Endothelial cell of umbilical vein (primary cell): Measurements from ENCODE around the gene CTDSPL. TPM values are rescaled to one million over a fixed set of nuclear protein-coding genes. Genes with fewer than 3 reads are reported as not detected.
A peak's percentile ranks its signal among the peaks of the same experiment; 100 is the strongest.

Source experiments
- BruUV-seq: library from RNA; stranded (reverse); fragments of 400-500 nt; replicated peaks from 2 replicates; lab custom pipeline; 2021; lab: Mats Ljungman, UMichigan
- CTCF ChIA-PET: fragments of 300-600, 350-600 bp; sonication (Branson Sonifier 250); formaldehyde crosslinking; loops from one replicate; lab custom pipeline; 2021; ENCODE audit warnings: antibody characterized with exemption, inconsistent platforms; lab: Charles Lee
- POLR2A ChIA-PET: fragments of 300-600, 350-600 bp; sonication (Branson Sonifier 250); formaldehyde crosslinking; loops from one replicate; lab custom pipeline; 2021; ENCODE audit warnings: antibody characterized with exemption, inconsistent platforms; lab: Charles Lee
- DNase-seq: peaks from one replicate; pipeline ENCODE4 v3.0.0-alpha.2; 2011; ENCODE audit warnings: low read depth, low spot score
- FAIRE-seq: peaks from 2 replicates; lab custom pipeline; 2011; peaks lifted over from hg19 to GRCh38; lab: Jason Lieb, UNC
- H2AFZ ChIP-seq: 2 replicates; pipeline ENCODE4 v1.6.0; 2012; ENCODE audit warnings: low read depth, low read length, control low read depth, inconsistent platforms
- H3K27ac ChIP-seq: 2 replicates; pipeline ENCODE4 v1.5.1; 2011; ENCODE audit warnings: low read depth, mild to moderate bottlenecking, control low read depth, low read length, moderate library complexity; ENCODE audit not compliant: insufficient read depth
- H3K27me3 ChIP-seq, 2 experiments: 2 replicates each; pipeline versions ENCODE4 v1.6.0 to v1.6.1; 2011; ENCODE audit warnings: low read length in 2 of 2, mixed read lengths in 1 of 2; ENCODE audit not compliant: control insufficient read depth in 2 of 2, insufficient read depth in 2 of 2
- H3K36me3 ChIP-seq, 2 experiments: 2 replicates in 1 of 2; 3 replicates in 1 of 2; pipeline ENCODE4 v1.5.1; 2011; ENCODE audit warnings: low read length in 2 of 2, mild to moderate bottlenecking in 1 of 2, moderate library complexity in 1 of 2; ENCODE audit not compliant: control insufficient read depth in 2 of 2, insufficient read depth in 2 of 2; ENCODE audit errors: extremely low read depth in 1 of 2
- H3K4me1 ChIP-seq: 3 replicates; pipeline ENCODE4 v1.5.1; 2011; ENCODE audit warnings: mild to moderate bottlenecking, low read length; ENCODE audit not compliant: control insufficient read depth, insufficient read depth; ENCODE audit errors: extremely low read depth
- H3K4me2 ChIP-seq: 2 replicates; pipeline ENCODE4 v1.6.1; 2011; ENCODE audit warnings: low read length, control low read depth, mixed read lengths; ENCODE audit not compliant: insufficient read depth
- H3K4me3 ChIP-seq, 3 experiments: fragments of 200-600 bp in 1 of 3; sonication (generic), shearing (Covaris generic) in 1 of 3; replicated peaks in 1 of 3; 2 replicates each; pipeline ENCODE4 v1.5.1; 2011 to 2016; ENCODE audit warnings: control low read depth in 3 of 3, low read length in 3 of 3, mild to moderate bottlenecking in 2 of 3, inconsistent platforms in 1 of 3, low read depth in 1 of 3, moderate library complexity in 1 of 3; ENCODE audit not compliant: insufficient read depth in 1 of 3
- H3K79me2 ChIP-seq: 2 replicates; pipeline ENCODE4 v1.6.0; 2012; ENCODE audit warnings: low read length, inconsistent platforms; ENCODE audit not compliant: control insufficient read depth, insufficient read depth
- H3K9ac ChIP-seq: replicated peaks from 2 replicates; pipeline ENCODE3; 2011; ENCODE audit warnings: low read length, control low read depth; ENCODE audit not compliant: insufficient read depth; ENCODE audit errors: extremely low read depth
- H3K9me1 ChIP-seq: replicated peaks from 3 replicates; pipeline ENCODE4 v1.6.0; 2011; ENCODE audit warnings: mild to moderate bottlenecking, low read length; ENCODE audit not compliant: control insufficient read depth, insufficient read depth; ENCODE audit errors: extremely low read depth
- H3K9me3 ChIP-seq: replicated peaks from 2 replicates; pipeline ENCODE4 v1.5.1; 2012; ENCODE audit warnings: low read length, inconsistent platforms; ENCODE audit not compliant: control insufficient read depth, insufficient read depth
- H4K20me1 ChIP-seq: replicated peaks from 2 replicates; pipeline ENCODE3; 2011; ENCODE audit warnings: mild to moderate bottlenecking, low read length; ENCODE audit not compliant: control insufficient read depth, insufficient read depth; ENCODE audit errors: extremely low read depth
- EZH2 ChIP-seq: IDR thresholded peaks from 2 replicates; pipeline ENCODE4 v1.6.1; 2012; ENCODE audit warnings: borderline replicate concordance, low read depth, mild to moderate bottlenecking, moderate library complexity, low read length, inconsistent platforms; ENCODE audit not compliant: severe bottlenecking
- FOS ChIP-seq: IDR thresholded peaks from 2 replicates; pipeline ENCODE4 v1.6.1; 2011; ENCODE audit warnings: mild to moderate bottlenecking, low read length, moderate library complexity, borderline replicate concordance; ENCODE audit not compliant: insufficient read depth
- GATA2 ChIP-seq: IDR thresholded peaks from 2 replicates; pipeline ENCODE4 v1.7.0; 2011; ENCODE audit warnings: low read depth, mild to moderate bottlenecking, moderate library complexity, mixed read lengths, low read length; ENCODE audit not compliant: insufficient read length, insufficient read depth
- JUN ChIP-seq: IDR thresholded peaks from 2 replicates; pipeline ENCODE4 v1.6.1; 2011; ENCODE audit warnings: borderline replicate concordance, low read depth; ENCODE audit not compliant: insufficient read length, insufficient read depth
- MYC ChIP-seq: IDR thresholded peaks from one replicate; pipeline ENCODE4 v1.6.1; 2011; ENCODE audit warnings: mild to moderate bottlenecking, low read depth, low read length
- POLR2A ChIP-seq: IDR thresholded peaks from 2 replicates; pipeline ENCODE4 v1.6.1; 2012; ENCODE audit warnings: low read depth, mild to moderate bottlenecking, control low read depth, low read length
- POLR2AphosphoS5 ChIP-seq: IDR thresholded peaks from 2 replicates; pipeline ENCODE4 v1.6.1; 2012; ENCODE audit warnings: low read depth, mild to moderate bottlenecking, control low read depth, low read length, moderate library complexity; ENCODE audit not compliant: insufficient read depth
- dilution Hi-C: fragments of 300-500 bp; cut with MboI; formaldehyde crosslinking; loops from one replicate; pipeline ENCODE4 v1.15.0; 2019; ENCODE audit warnings: low sequenced_read_pairs; ENCODE audit not compliant: extremely low pct_ligation_motif_present
- intact Hi-C: fragments of 100-400 bp; cut with micrococcal nuclease; formaldehyde crosslinking; loops from one replicate; pipeline ENCODE4 v1.10.0; 2022
- polyA plus RNA-seq, 4 experiments: library from polyadenylated mRNA; depleted of rRNA in 3 of 4; stranded (reverse) in 3 of 4; unstranded in 1 of 4; fragments of >200 nt; gene quantifications; 2 replicates each; pipeline versions ENCODE4 v1.2.1 to v1.2.3, GENCODE V29; 2011 to 2012; ENCODE audit warnings: missing spikeins in 1 of 4
- total RNA-seq: library from RNA; stranded (reverse); gene quantifications from 2 replicates; pipeline ENCODE4 v1.2.3, GENCODE V29; 2021
- TF ChIP-seq, protein P1 (sequence below), 2 donors: IDR thresholded peaks; 1 replicate in 1 of 2; 2 replicates in 1 of 2; pipeline ENCODE4 v1.5.1; 2011; ENCODE audit warnings: low read length in 2 of 2, mild to moderate bottlenecking in 2 of 2, moderate library complexity in 2 of 2, control low read depth in 1 of 2, inconsistent platforms in 1 of 2, low read depth in 1 of 2; ENCODE audit not compliant: insufficient read depth in 1 of 2; ENCODE audit errors: extremely low read depth in 1 of 2
- TF ChIP-seq, protein P2 (sequence below): IDR thresholded peaks from 2 replicates; pipeline ENCODE4 v1.6.1; 2011; ENCODE audit not compliant: insufficient read depth, insufficient read length

Gene CTDSPL
- total and polyA plus RNA-seq, 2 donors (not counting 3 experiments of a cell fraction or from before 2014, with no cell fraction given) = 30.1 to 43.2 TPM

- peak overlapping the region; percentile 35 for H3K9ac ChIP-seq
- H3K36me3 ChIP-seq = no peaks in the 10 kb centered on the region
- peak overlapping the region in 2 of 3 experiments; percentile 62 to 67 for H3K4me3 ChIP-seq
- no peak for DNase-seq
- no peaks in the 10 kb centered on the region for H3K9me1 ChIP-seq
- dilution Hi-C loops (no loop called here), intact Hi-C loops (no loop called here)
- ChIA-PET POLR2A (no interaction called here), CTCF (no interaction called here)
- TF ChIP-seq, protein P1, sequence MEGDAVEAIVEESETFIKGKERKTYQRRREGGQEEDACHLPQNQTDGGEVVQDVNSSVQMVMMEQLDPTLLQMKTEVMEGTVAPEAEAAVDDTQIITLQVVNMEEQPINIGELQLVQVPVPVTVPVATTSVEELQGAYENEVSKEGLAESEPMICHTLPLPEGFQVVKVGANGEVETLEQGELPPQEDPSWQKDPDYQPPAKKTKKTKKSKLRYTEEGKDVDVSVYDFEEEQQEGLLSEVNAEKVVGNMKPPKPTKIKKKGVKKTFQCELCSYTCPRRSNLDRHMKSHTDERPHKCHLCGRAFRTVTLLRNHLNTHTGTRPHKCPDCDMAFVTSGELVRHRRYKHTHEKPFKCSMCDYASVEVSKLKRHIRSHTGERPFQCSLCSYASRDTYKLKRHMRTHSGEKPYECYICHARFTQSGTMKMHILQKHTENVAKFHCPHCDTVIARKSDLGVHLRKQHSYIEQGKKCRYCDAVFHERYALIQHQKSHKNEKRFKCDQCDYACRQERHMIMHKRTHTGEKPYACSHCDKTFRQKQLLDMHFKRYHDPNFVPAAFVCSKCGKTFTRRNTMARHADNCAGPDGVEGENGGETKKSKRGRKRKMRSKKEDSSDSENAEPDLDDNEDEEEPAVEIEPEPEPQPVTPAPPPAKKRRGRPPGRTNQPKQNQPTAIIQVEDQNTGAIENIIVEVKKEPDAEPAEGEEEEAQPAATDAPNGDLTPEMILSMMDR (IDR thresholded peaks at IDR 0.05; ENCODE audit: extremely low read depth in 1 of 2, insufficient read depth in 1 of 2, low read depth in 1 of 2, low read length in 2 of 2) = no peak
- TF ChIP-seq POLR2A (no peak), JUN (no peak), POLR2AphosphoS5 (no peak), GATA2 (no peak), MYC (no peak), FOS (no peak), EZH2 (no peak)
- TF ChIP-seq, protein P2, sequence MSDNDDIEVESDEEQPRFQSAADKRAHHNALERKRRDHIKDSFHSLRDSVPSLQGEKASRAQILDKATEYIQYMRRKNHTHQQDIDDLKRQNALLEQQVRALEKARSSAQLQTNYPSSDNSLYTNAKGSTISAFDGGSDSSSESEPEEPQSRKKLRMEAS = no peak
- no peak for FAIRE-seq
- no peaks in the 10 kb centered on the region for H3K9me3 ChIP-seq
- H2AFZ ChIP-seq = peak overlapping the region; percentile 94
- H3K27me3 ChIP-seq = no peaks in the 10 kb centered on the region
- H3K4me1 ChIP-seq = peaks cover 11% of the 10 kb centered on the region
- H3K79me2 ChIP-seq = no peaks in the 10 kb centered on the region
- no peaks in the 10 kb centered on the region for H4K20me1 ChIP-seq
- no TSS peak for BruUV-seq
- peak overlapping the region; percentile 53 for H3K4me2 ChIP-seq
- no peak overlapping the region for H3K27ac ChIP-seq
Observed at GRCh38 chr3:37993460-37993819, 131.8 kb downstream of the CTDSPL start.
